ENCODE results near the gene GLS2.

Gene GLS2

GRCh38 chr12:56484566-56484965 is 3.4 kb downstream of the GLS2 start:
- no peak for TF ChIP-seq CTCF (conservative IDR thresholded peaks at IDR 0.05)
- H3K27ac ChIP-seq = no peak overlapping the region

GRCh38 chr12:56479625-56480024 is 8.3 kb downstream of the GLS2 start:
- no peak overlapping the region for H3K27ac ChIP-seq
- TF ChIP-seq CTCF (conservative IDR thresholded peaks at IDR 0.05) = no peak

GRCh38 chr12:56477521-56478225 is 10.3 kb downstream of the GLS2 start:
- no peak for TF ChIP-seq CTCF (conservative IDR thresholded peaks at IDR 0.05)
- no peak overlapping the region for H3K27ac ChIP-seq

- H3K27ac ChIP-seq = no peak overlapping the region
- TF ChIP-seq CTCF (conservative IDR thresholded peaks at IDR 0.05) = no peak
These were observed 11.0 kb downstream of the GLS2 start for GRCh38 chr12:56476972-56477432.

GRCh38 chr12:56476143-56476542 is 11.8 kb downstream of the GLS2 start:
- TF ChIP-seq CTCF (conservative IDR thresholded peaks at IDR 0.05) = no peak
- H3K27ac ChIP-seq = no peak overlapping the region

GRCh38 chr12:56474389-56474788 is 13.6 kb downstream of the GLS2 start:
- no peak for TF ChIP-seq CTCF (conservative IDR thresholded peaks at IDR 0.05)
- no peak overlapping the region for H3K27ac ChIP-seq

GRCh38 chr12:56469007-56469930 is 18.7 kb downstream of the GLS2 start:
- no peak for TF ChIP-seq CTCF (conservative IDR thresholded peaks at IDR 0.05)
- peak overlapping the region; percentile 97 for H3K27ac ChIP-seq
